Calu3 (cell line): ENCODE measurements around the gene ADAM11. TPM values are rescaled to one million over a fixed set of nuclear protein-coding genes. Genes with fewer than 3 reads are reported as not detected.

Experiments
- BruUV-seq: library from RNA; stranded (reverse); fragments of 400-500 nt; replicated peaks from 2 replicates; lab custom pipeline; 2021; lab: Mats Ljungman, UMichigan
- CTCF ChIA-PET: fragments of 300-600 bp; sonication (Branson Sonifier 250); formaldehyde crosslinking; loops from one replicate; lab custom pipeline; 2022; ENCODE audit warnings: antibody characterized with exemption; lab: Charles Lee
- DNase-seq: peaks from one replicate; pipeline ENCODE4 v3.0.0; 2022
- H3K27ac Mint-ChIP-seq: one replicate; pipeline ENCODE4 v1.8.0; 2022; ENCODE audit warnings: mixed read lengths; ENCODE audit not compliant: unreplicated experiment
- H3K27me3 Mint-ChIP-seq: one replicate; pipeline ENCODE4 v1.8.0; 2022; ENCODE audit warnings: mixed read lengths; ENCODE audit not compliant: unreplicated experiment
- H3K36me3 Mint-ChIP-seq: one replicate; pipeline ENCODE4 v1.8.0; 2022; ENCODE audit warnings: mild to moderate bottlenecking, moderate library complexity, mixed read lengths; ENCODE audit not compliant: insufficient read depth, unreplicated experiment
- H3K4me1 Mint-ChIP-seq: one replicate; pipeline ENCODE4 v1.8.0; 2022; ENCODE audit warnings: mild to moderate bottlenecking, low read depth, mixed read lengths; ENCODE audit not compliant: unreplicated experiment
- H3K4me3 Mint-ChIP-seq: one replicate; pipeline ENCODE4 v1.8.0; 2022; ENCODE audit warnings: mild to moderate bottlenecking, low read depth, moderate library complexity, mixed read lengths; ENCODE audit not compliant: unreplicated experiment
- H3K9me3 Mint-ChIP-seq: one replicate; pipeline ENCODE4 v1.8.0; 2022; ENCODE audit warnings: low read depth, mixed read lengths; ENCODE audit not compliant: unreplicated experiment
- intact Hi-C: fragments of 100-400 bp; cut with micrococcal nuclease; formaldehyde crosslinking; loops from one replicate; pipeline ENCODE4 v1.10.0; 2022; ENCODE audit not compliant: unreplicated experiment
- total RNA-seq: library from RNA; stranded (reverse); gene quantifications from 2 replicates; pipeline ENCODE4 v1.2.3, GENCODE V29; 2022
- TF ChIP-seq, protein P1 (sequence below): fragments of 200-600 bp; IDR thresholded peaks from one replicate; pipeline ENCODE4 v1.8.0; 2022; ENCODE audit warnings: antibody characterized with exemption; ENCODE audit not compliant: unreplicated experiment

The ADAM11 gene
- total RNA-seq, 1 experiment from 2014 or later: 0.57 TPM

DNA sequence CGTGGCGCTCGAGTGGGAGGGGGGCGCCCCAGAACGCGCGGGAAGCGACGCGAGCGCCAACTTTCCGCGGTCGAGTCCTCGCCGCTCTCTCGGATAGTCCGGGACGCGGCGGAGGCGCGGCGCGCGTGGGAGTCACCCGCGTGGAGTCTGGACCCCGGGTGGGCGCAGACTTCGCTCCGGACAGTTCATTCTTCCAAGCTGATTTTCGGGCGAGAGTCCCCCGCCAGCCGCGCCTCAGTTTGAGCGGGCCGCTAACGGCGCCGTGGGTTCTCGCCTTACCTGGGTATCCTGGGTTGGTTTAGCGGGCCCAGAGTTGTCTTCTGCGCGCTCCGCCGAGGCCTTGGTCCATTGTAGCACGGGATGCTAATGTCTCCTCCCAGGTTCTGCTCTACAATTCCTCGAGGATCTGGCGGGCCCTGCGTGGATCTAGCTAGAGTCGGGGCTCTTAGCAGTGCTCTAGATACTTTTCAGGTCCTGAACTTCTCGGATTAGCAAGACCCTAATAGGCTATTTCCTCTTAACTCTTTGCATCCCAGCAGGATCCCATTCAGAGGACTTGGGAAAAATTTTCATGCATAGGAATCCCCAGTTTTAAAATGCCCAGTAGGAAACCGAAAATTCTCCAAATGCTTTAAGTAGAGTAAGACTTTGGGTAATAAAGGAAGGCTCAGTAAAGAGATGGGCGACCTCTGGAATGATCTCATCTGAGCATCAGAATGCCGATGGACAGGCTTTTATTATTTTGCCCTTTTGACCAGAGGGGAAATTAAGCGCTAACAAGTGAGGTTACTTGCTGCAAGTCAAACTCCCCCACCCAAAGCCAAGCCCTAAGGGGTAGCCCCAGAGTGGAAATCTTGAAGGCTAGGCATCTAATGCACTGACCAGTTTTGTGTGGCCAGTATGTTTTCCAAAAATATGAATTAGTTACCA lies 71.8 kb downstream of the ADAM11 start:
- TSS peak; percentile 88 for BruUV-seq
- TF ChIP-seq, protein P1, sequence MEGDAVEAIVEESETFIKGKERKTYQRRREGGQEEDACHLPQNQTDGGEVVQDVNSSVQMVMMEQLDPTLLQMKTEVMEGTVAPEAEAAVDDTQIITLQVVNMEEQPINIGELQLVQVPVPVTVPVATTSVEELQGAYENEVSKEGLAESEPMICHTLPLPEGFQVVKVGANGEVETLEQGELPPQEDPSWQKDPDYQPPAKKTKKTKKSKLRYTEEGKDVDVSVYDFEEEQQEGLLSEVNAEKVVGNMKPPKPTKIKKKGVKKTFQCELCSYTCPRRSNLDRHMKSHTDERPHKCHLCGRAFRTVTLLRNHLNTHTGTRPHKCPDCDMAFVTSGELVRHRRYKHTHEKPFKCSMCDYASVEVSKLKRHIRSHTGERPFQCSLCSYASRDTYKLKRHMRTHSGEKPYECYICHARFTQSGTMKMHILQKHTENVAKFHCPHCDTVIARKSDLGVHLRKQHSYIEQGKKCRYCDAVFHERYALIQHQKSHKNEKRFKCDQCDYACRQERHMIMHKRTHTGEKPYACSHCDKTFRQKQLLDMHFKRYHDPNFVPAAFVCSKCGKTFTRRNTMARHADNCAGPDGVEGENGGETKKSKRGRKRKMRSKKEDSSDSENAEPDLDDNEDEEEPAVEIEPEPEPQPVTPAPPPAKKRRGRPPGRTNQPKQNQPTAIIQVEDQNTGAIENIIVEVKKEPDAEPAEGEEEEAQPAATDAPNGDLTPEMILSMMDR: no peak
- Mint-ChIP-seq H3K27ac (peak overlapping the region; percentile 96), H3K36me3 (peaks cover 27% of the 10 kb centered on the region), H3K4me3 (peak overlapping the region; percentile 99), H3K27me3 (no peaks in the 10 kb centered on the region), H3K4me1 (peaks cover 13% of the 10 kb centered on the region), H3K9me3 (no peaks in the 10 kb centered on the region)
- DNase-seq: peak; percentile 59
- CTCF ChIA-PET: interaction anchor here (0.5 to 1.2 kb wide), 2 partner anchors 51 to 424 kb away, joined by 3 to 5 read pairs; no protein-coding TSS in a partner anchor
- intact Hi-C loops: no loop called here

DNA sequence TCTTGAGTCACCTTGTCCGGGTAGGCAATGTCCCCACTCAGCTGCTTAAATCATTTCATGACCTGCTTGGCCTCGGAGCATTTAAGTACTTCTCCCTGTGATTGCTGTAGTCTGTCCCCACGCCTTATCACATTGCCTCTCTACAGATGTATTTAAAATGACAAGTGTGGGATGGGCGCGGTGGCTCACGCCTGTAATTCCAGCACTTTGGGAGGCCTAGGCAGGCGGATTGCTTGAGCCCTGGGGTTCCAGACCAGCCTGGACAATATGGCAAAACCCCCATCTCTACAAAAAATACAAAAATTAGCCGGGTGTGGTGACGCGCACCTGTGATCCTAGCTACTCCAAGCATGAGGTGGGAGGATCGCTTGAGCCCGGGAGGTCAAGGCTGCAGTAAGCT lies 72.6 kb downstream of the ADAM11 start:
- TF ChIP-seq, protein P1: no peak
- CTCF ChIA-PET: interaction anchor here (0.9 to 1.7 kb wide), 4 partner anchors 36 to 56 kb away, joined by 3 to 14 read pairs (median 7); no protein-coding TSS in a partner anchor
- peaks cover 27% of the 10 kb centered on the region for H3K36me3 Mint-ChIP-seq
- no peak overlapping the region for H3K4me3 Mint-ChIP-seq
- intact Hi-C loops: no loop called here
- DNase-seq: no peak
- no TSS peak for BruUV-seq
- no peaks in the 10 kb centered on the region for H3K27me3 Mint-ChIP-seq
- H3K27ac Mint-ChIP-seq: no peak overlapping the region
- peaks cover 13% of the 10 kb centered on the region for H3K4me1 Mint-ChIP-seq
- no peaks in the 10 kb centered on the region for H3K9me3 Mint-ChIP-seq

Other genes with a start within 250 kb of the ADAM11 start
- gene FZD2, start 201.5 kb upstream of the ADAM11 start, total RNA-seq: 28.5 and 35.8 TPM in 2 replicates
- gene MEIOC, start 102.5 kb upstream of the ADAM11 start, total RNA-seq: 3.5 and 4.7 TPM in 2 replicates
- gene CCDC43, start 69.2 kb upstream of the ADAM11 start, total RNA-seq: 48.0 and 48.4 TPM in 2 replicates
- gene DBF4B, start 50.3 kb upstream of the ADAM11 start, total RNA-seq: 44.8 and 47.4 TPM in 2 replicates
- 75.9 and 114 TPM in 2 replicates for gene GJC1, start 71.3 kb downstream of the ADAM11 start, total RNA-seq
- not detected in 2 replicates for gene HIGD1B, start 88.9 kb downstream of the ADAM11 start, total RNA-seq
- 197 and 202 TPM in 2 replicates for gene EFTUD2, start 140.5 kb downstream of the ADAM11 start, total RNA-seq
- not detected in 2 replicates for gene GFAP, start 156.5 kb downstream of the ADAM11 start, total RNA-seq
- gene KIF18B, start 188.8 kb downstream of the ADAM11 start, total RNA-seq: 72.8 and 84.6 TPM in 2 replicates
- 1.3 and 1.5 TPM in 2 replicates for gene C1QL1, start 209.3 kb downstream of the ADAM11 start, total RNA-seq